Measurements from ENCODE around the gene GATA3. TPM values are rescaled to one million over a fixed set of nuclear protein-coding genes. Genes with fewer than 3 reads are reported as not detected.

The GATA3 gene
- total RNA-seq, 3 donors from 2014 or later (not counting 1 experiment from before 2014, with no cell fraction given): 50.3 to 92.2 (median 68.8) TPM

- H3K27ac Mint-ChIP-seq: no peak overlapping the region
- intact Hi-C loops (cut with micrococcal nuclease): no loop called here
- H3K9me3 Mint-ChIP-seq: no peaks in the 10 kb centered on the region
- no peaks in the 10 kb centered on the region for H3K27me3 Mint-ChIP-seq (ENCODE audit: low read depth in 2 of 2)
- no peaks in the 10 kb centered on the region for H3K27me3 ChIP-seq (ENCODE audit: control insufficient read depth, insufficient read depth, low read length)
- DNase-seq (no peak), ATAC-seq (no peak)
- H3K36me3 Mint-ChIP-seq: no peaks in the 10 kb centered on the region
- no peak overlapping the region for H3K27ac ChIP-seq (ENCODE audit: low read length)
- no peak for TF ChIP-seq CTCF (IDR thresholded peaks at IDR 0.05)
- no peaks in the 10 kb centered on the region for H3K36me3 ChIP-seq (ENCODE audit: control insufficient read depth, insufficient read depth, low read length)
- H3K4me3 Mint-ChIP-seq: no peak overlapping the region
- H3K4me1 Mint-ChIP-seq: peaks cover 9 to 10% of the 10 kb centered on the region in 2 donors
- no peaks in the 10 kb centered on the region for H3K9me3 ChIP-seq (ENCODE audit: control insufficient read depth, insufficient read depth, low read length)
- H3K4me1 ChIP-seq (ENCODE audit: control insufficient read depth, insufficient read depth, low read length): peaks cover 14% of the 10 kb centered on the region
- no CpG with 5 or more reads among the region's 2 CpGs for WGBS (ENCODE audit: insufficient coverage)
- H3K4me3 ChIP-seq (ENCODE audit: low read length): no peak overlapping the region
Measured at GRCh38 chr10:8124436-8124835, 69.9 kb downstream of the GATA3 start.

Other genes starting within 250 kb of the GATA3 start
- 10 to 100 TPM; 14.5 to 17.0 (median 15.6) TPM for gene TAF3, start 236.2 kb upstream of the GATA3 start, total RNA-seq

Data from natural killer cell (primary cell).